Stimulated activated CD4-positive, alpha-beta T cell treated with anti-CD3 and anti-CD28 coated beads, Interleukin-12 subunit alpha, Interleukin-12 subunit beta, amount 100 ng/mL, for 4 hours (primary cell): ENCODE data around the gene WDPCP.
"Not testable (repeated sequence)": the region's sequence is repeated elsewhere in the genome, so short reads cannot be mapped to it uniquely, and the experiment has no call there.

Source experiments
- DNase-seq: peaks from one replicate; pipeline ENCODE4 v3.0.0-alpha.2; 2020

WDPCP gene

GRCh38 chr2:63537306-63537705, 51.0 kb downstream of the WDPCP start:
- no peak for DNase-seq

GRCh38 chr2:63530704-63531279, 57.5 kb downstream of the WDPCP start:
- DNase-seq: no peak

GRCh38 chr2:63525905-63526304, 62.4 kb downstream of the WDPCP start:
- DNase-seq: no peak

GRCh38 chr2:63522950-63523349, 65.3 kb downstream of the WDPCP start:
- DNase-seq: no peak

GRCh38 chr2:63520793-63521192, 67.5 kb downstream of the WDPCP start:
- DNase-seq: no peak

GRCh38 chr2:63514781-63515180, 73.5 kb downstream of the WDPCP start:
- DNase-seq: no peak

- DNase-seq: no peak
Observed at GRCh38 chr2:63514237-63514716, 74.0 kb downstream of the WDPCP start.

- DNase-seq: no peak
Observed at GRCh38 chr2:63506320-63506719, 82.0 kb downstream of the WDPCP start.

GRCh38 chr2:63503818-63504217, 84.5 kb downstream of the WDPCP start:
- no peak for DNase-seq

GRCh38 chr2:63500398-63500797, 87.9 kb downstream of the WDPCP start:
- no peak for DNase-seq

GRCh38 chr2:63497576-63497975, 90.7 kb downstream of the WDPCP start:
- DNase-seq: no peak

GRCh38 chr2:63494968-63495367, 93.3 kb downstream of the WDPCP start:
- DNase-seq: no peak

- no peak for DNase-seq
Observed at GRCh38 chr2:63494100-63494499, 94.2 kb downstream of the WDPCP start.

GRCh38 chr2:63488118-63488713, 100.1 kb downstream of the WDPCP start:
- DNase-seq: peak; percentile 1

- DNase-seq: no peak
Observed at GRCh38 chr2:63486861-63487290, 101.4 kb downstream of the WDPCP start.

GRCh38 chr2:63484901-63485300, 103.4 kb downstream of the WDPCP start:
- no peak for DNase-seq

- no peak for DNase-seq
Observed at GRCh38 chr2:63484481-63484880, 103.8 kb downstream of the WDPCP start.

GRCh38 chr2:63477686-63478085, 110.6 kb downstream of the WDPCP start:
- no peak for DNase-seq

GRCh38 chr2:63469313-63469712, 119.0 kb downstream of the WDPCP start:
- DNase-seq: not testable (repeated sequence)

- no peak for DNase-seq
Observed at GRCh38 chr2:63465633-63466032, 122.6 kb downstream of the WDPCP start.

- DNase-seq: no peak
Observed at GRCh38 chr2:63463142-63463541, 125.1 kb downstream of the WDPCP start.

GRCh38 chr2:63446658-63447057, 141.6 kb downstream of the WDPCP start:
- no peak for DNase-seq

GRCh38 chr2:63444565-63445288, 143.6 kb downstream of the WDPCP start:
- DNase-seq: no peak

- no peak for DNase-seq
Observed at GRCh38 chr2:63440612-63441011, 147.7 kb downstream of the WDPCP start.
